ENCODE data around the gene MAK.

DNA sequence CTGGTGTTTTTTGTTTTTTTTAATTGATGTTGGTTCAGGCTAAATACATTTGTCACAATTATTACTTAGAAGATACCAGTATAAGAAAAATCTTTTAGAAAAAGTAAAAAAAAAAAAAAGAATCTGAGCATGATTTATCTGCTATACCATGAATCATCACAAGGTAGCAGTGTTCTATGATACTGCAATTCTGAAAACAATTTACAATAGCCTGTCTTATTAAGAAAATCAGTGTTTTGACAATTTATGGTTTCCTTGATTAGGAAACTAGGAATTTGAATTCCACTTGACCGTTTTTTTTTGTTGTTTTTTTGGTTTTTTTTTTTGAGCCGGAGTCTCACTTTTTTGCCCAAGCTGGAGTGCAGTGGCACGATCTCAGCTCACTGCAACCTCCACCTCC is 9.3 kb upstream of the MAK start:
- TF ChIP-seq, protein P1, sequence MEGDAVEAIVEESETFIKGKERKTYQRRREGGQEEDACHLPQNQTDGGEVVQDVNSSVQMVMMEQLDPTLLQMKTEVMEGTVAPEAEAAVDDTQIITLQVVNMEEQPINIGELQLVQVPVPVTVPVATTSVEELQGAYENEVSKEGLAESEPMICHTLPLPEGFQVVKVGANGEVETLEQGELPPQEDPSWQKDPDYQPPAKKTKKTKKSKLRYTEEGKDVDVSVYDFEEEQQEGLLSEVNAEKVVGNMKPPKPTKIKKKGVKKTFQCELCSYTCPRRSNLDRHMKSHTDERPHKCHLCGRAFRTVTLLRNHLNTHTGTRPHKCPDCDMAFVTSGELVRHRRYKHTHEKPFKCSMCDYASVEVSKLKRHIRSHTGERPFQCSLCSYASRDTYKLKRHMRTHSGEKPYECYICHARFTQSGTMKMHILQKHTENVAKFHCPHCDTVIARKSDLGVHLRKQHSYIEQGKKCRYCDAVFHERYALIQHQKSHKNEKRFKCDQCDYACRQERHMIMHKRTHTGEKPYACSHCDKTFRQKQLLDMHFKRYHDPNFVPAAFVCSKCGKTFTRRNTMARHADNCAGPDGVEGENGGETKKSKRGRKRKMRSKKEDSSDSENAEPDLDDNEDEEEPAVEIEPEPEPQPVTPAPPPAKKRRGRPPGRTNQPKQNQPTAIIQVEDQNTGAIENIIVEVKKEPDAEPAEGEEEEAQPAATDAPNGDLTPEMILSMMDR (conservative IDR thresholded peaks at IDR 0.05; ENCODE audit: low read depth in 2 of 2): peak in 1 of 2 experiments; percentile 57; a peak in 3 of 4 replicates
- TF ChIP-seq EZH2 (IDR thresholded peaks at IDR 0.05; ENCODE audit: low read depth, unreplicated experiment) (no peak), JUNB (IDR thresholded peaks at IDR 0.05; ENCODE audit: unreplicated experiment) (no peak), EZH2phosphoT487 (IDR thresholded peaks at IDR 0.05; ENCODE audit: unreplicated experiment) (no peak), STAT1 (IDR thresholded peaks at IDR 0.05; ENCODE audit: unreplicated experiment) (no peak), POLR2AphosphoS5 (IDR thresholded peaks at IDR 0.05; ENCODE audit: low read depth) (no peak), ZNF331 (CRISPR knock-in tag; IDR thresholded peaks at IDR 0.05; ENCODE audit: low read depth) (no peak), ZNF114 (CRISPR knock-in tag; IDR thresholded peaks at IDR 0.05) (no peak)
- TF ChIP-seq, protein P2, sequence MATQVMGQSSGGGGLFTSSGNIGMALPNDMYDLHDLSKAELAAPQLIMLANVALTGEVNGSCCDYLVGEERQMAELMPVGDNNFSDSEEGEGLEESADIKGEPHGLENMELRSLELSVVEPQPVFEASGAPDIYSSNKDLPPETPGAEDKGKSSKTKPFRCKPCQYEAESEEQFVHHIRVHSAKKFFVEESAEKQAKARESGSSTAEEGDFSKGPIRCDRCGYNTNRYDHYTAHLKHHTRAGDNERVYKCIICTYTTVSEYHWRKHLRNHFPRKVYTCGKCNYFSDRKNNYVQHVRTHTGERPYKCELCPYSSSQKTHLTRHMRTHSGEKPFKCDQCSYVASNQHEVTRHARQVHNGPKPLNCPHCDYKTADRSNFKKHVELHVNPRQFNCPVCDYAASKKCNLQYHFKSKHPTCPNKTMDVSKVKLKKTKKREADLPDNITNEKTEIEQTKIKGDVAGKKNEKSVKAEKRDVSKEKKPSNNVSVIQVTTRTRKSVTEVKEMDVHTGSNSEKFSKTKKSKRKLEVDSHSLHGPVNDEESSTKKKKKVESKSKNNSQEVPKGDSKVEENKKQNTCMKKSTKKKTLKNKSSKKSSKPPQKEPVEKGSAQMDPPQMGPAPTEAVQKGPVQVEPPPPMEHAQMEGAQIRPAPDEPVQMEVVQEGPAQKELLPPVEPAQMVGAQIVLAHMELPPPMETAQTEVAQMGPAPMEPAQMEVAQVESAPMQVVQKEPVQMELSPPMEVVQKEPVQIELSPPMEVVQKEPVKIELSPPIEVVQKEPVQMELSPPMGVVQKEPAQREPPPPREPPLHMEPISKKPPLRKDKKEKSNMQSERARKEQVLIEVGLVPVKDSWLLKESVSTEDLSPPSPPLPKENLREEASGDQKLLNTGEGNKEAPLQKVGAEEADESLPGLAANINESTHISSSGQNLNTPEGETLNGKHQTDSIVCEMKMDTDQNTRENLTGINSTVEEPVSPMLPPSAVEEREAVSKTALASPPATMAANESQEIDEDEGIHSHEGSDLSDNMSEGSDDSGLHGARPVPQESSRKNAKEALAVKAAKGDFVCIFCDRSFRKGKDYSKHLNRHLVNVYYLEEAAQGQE (IDR thresholded peaks at IDR 0.05; ENCODE audit: unreplicated experiment): no peak
- TF ChIP-seq, protein P3, sequence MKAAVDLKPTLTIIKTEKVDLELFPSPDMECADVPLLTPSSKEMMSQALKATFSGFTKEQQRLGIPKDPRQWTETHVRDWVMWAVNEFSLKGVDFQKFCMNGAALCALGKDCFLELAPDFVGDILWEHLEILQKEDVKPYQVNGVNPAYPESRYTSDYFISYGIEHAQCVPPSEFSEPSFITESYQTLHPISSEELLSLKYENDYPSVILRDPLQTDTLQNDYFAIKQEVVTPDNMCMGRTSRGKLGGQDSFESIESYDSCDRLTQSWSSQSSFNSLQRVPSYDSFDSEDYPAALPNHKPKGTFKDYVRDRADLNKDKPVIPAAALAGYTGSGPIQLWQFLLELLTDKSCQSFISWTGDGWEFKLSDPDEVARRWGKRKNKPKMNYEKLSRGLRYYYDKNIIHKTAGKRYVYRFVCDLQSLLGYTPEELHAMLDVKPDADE (IDR thresholded peaks at IDR 0.05): no peak
